Subcutaneous adipose tissue (tissue), 4 donors: Measurements from ENCODE around the gene FCAMR. TPM values are rescaled to one million over a fixed set of nuclear protein-coding genes. Genes with fewer than 3 reads are reported as not detected.

Experiments used
- total RNA-seq, 4 donors: library from RNA; depleted of rRNA; stranded (reverse); fragments of >200 nt; gene quantifications; one replicate each; pipeline ENCODE4 v1.1.0, GENCODE V29; 2016
- TF ChIP-seq, protein P1 (sequence below): fragments of 450-650 bp; IDR thresholded peaks from one replicate; pipeline ENCODE4 v1.5.1; 2016; ENCODE audit warnings: low read depth, mild to moderate bottlenecking, control low read depth, antibody characterized with exemption, moderate library complexity

The FCAMR gene
- total RNA-seq, 4 donors from 2014 or later = not detected

- TF ChIP-seq, protein P1, sequence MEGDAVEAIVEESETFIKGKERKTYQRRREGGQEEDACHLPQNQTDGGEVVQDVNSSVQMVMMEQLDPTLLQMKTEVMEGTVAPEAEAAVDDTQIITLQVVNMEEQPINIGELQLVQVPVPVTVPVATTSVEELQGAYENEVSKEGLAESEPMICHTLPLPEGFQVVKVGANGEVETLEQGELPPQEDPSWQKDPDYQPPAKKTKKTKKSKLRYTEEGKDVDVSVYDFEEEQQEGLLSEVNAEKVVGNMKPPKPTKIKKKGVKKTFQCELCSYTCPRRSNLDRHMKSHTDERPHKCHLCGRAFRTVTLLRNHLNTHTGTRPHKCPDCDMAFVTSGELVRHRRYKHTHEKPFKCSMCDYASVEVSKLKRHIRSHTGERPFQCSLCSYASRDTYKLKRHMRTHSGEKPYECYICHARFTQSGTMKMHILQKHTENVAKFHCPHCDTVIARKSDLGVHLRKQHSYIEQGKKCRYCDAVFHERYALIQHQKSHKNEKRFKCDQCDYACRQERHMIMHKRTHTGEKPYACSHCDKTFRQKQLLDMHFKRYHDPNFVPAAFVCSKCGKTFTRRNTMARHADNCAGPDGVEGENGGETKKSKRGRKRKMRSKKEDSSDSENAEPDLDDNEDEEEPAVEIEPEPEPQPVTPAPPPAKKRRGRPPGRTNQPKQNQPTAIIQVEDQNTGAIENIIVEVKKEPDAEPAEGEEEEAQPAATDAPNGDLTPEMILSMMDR = no peak
These were observed 57.7 kb downstream of the FCAMR start for GRCh38 chr1:206912445-206913095.

DNA sequence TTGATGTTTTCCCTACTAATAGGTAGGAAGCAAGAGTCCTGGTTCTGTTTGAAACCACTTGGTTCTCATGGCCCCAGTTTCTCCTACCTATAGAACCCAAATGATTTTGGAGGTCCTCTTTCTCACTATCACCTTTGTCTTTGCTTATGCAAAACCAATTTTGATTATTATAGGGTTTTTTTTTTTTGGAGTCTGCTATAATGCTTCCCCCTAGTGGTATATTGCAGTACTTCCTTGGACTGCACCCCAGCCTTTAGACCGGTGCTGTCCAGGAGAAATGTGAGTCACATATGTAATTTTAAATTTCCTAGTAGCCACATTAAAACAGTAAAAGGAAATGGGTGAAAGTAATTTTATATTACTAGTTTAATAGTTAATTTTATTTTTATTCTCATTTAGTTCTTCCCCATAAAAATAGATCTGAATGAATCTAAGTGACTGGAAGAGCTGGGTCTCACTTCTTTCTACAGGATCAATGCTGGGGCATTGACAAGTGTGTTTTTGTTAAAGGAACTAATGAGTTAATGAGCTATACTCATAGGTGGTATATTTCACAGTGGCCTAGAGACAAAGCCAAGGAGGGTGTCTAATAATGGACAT, 59.1 kb downstream of the FCAMR start:
- TF ChIP-seq, protein P1 = no peak

DNA sequence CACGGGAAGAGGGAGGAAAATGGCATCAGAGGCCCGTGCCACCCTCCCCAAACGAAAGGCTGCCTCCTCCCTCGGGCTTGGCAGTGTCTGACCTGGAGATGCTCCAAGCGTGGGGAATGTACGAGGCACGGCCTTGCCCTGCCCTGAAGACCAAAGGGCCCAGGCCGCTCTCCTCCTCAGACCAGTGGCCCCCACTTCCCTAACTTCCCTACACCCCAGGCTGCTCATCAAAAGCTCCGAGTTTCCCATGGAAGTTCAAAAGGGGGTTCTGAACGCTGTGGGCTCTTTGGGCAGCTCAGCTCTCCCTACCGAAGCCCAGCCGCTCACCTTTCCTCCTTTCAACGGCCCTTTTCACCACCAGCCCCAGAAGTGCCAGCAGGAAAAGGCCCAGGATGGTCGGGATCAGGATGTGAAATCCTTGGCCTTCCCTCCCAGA, 60.4 kb downstream of the FCAMR start:
- TF ChIP-seq, protein P1 = no peak

GRCh38 chr1:206909161-206909882, 60.9 kb downstream of the FCAMR start:
- TF ChIP-seq, protein P1 = no peak

DNA sequence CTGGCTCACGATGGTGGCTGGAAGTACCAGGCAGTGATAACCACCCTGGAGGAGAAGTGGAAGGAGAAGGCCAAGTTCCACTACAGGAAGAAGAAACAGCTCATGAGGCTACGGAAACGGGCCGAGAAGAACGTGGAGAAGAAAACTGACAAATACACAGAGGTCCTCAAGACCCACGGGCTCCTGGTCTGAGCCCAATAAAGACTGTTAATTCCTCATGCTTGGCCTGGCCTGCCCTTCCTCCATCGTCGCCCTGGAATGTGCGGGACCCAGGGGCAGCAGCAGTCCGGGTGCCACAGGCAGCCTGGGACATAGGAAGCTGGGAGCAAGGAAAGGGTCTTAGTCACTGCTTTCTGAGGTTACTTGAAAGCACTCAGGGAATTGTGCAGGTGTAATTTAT, 62.2 kb downstream of the FCAMR start:
- TF ChIP-seq, protein P1 = no peak

Other genes with a start within 250 kb of the FCAMR start
- gene IL19, start 199.7 kb downstream of the FCAMR start, total RNA-seq = not detected
- gene IL10, start 198.0 kb downstream of the FCAMR start, total RNA-seq = 10 to 100 TPM in 3 of 4 donors, 1 to 10 TPM in 1; 8.3 to 18.5 (median 12.1) TPM
- not detected for gene IL20, start 104.8 kb downstream of the FCAMR start, total RNA-seq
- not detected for gene IL24, start 73.0 kb downstream of the FCAMR start, total RNA-seq
- gene FCMR, start 48.5 kb downstream of the FCAMR start, total RNA-seq = 10 to 100 TPM in 1 of 4 donors, 1 to 10 TPM in 3; 1.1 to 54.1 (median 4.3) TPM
- 1 to 10 TPM in 1 of 4 donors, under 1 TPM in 3; 0.22 to 2.4 (median 0.61) TPM for gene PIGR, start 24.0 kb downstream of the FCAMR start, total RNA-seq
- under 1 TPM in 2 of 4 donors, not detected in 2; under 0.01 to 0.17 TPM for gene C1orf116, start 62.3 kb upstream of the FCAMR start, total RNA-seq
- 10 to 100 TPM in 1 of 4 donors, 1 to 10 TPM in 3; 6.0 to 11.9 (median 6.9) TPM for gene YOD1, start 80.7 kb upstream of the FCAMR start, total RNA-seq
- gene PFKFB2, start 82.8 kb upstream of the FCAMR start, total RNA-seq = 1 to 10 TPM; 5.1 to 7.5 (median 5.8) TPM
- 1 to 10 TPM in 2 of 4 donors, under 1 TPM in 1, not detected in 1; 0.49 to 6.3 (median 2.2) TPM for gene C4BPB, start 118.4 kb upstream of the FCAMR start, total RNA-seq
- gene C4BPA, start 133.8 kb upstream of the FCAMR start, total RNA-seq = not detected